GM12891 (cell line): ENCODE measurements around the gene CRHR2.

Experiments used
- POLR2A ChIP-seq: IDR thresholded peaks from 2 replicates; pipeline ENCODE4 v1.6.1; 2011; ENCODE audit warnings: low read depth, low read length, control low read depth
- TAF1 ChIP-seq: IDR thresholded peaks from 2 replicates; pipeline ENCODE4 v1.6.1; 2011; ENCODE audit warnings: low read depth, low read length, control low read depth

DNA sequence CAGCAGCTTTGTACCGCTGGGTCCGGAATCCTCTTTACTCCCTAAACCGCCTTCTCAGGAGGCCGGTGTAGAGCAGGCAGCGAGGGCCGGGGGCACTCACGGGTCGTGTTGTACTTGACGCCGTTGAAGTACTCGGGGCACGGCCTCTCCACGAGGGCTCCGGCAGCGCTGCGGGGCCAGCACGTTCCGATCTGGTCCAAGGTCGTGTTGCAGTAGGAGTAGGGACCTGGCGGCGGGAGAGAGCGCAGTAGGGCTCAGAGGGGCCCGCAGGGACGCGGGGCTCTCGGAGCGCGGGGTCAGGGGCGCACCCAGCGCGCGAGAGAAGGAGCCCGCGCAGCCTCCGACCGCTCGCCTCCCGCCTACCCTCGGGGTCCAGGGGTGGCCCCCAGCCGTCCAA lies 443 bp downstream of the CRHR2 start:
- no peak for TF ChIP-seq TAF1
- TF ChIP-seq POLR2A = no peak
